Subcutaneous abdominal adipose tissue (tissue), 5 donors: ENCODE measurements around the gene HEPN1.

Source experiments
- H3K27ac ChIP-seq: one replicate; pipeline ENCODE4 v1.7.0; 2013; ENCODE audit warnings: low read depth, mild to moderate bottlenecking, inconsistent platforms, low read length, moderate library complexity
- H3K27me3 ChIP-seq, 5 donors: one replicate each; pipeline ENCODE4 v1.7.0; 2013; ENCODE audit warnings: low read length in 5 of 5, inconsistent platforms in 1 of 5; ENCODE audit not compliant: control insufficient read depth in 5 of 5, insufficient read depth in 4 of 5
- H3K36me3 ChIP-seq, 5 donors: one replicate each; pipeline ENCODE4 v1.7.0; 2013; ENCODE audit warnings: low read length in 5 of 5; ENCODE audit not compliant: control insufficient read depth in 5 of 5, insufficient read depth in 5 of 5
- H3K4me1 ChIP-seq, 5 donors: one replicate each; pipeline ENCODE4 v1.7.0; 2013; ENCODE audit warnings: low read length in 5 of 5, mild to moderate bottlenecking in 3 of 5, moderate library complexity in 1 of 5; ENCODE audit not compliant: control insufficient read depth in 5 of 5, insufficient read depth in 5 of 5
- H3K4me3 ChIP-seq, 5 donors: one replicate each; pipeline ENCODE4 v1.7.0; 2013; ENCODE audit warnings: low read length in 5 of 5, low read depth in 1 of 5
- H3K9ac ChIP-seq, 5 donors: one replicate each; pipeline ENCODE4 v1.7.0; 2013; ENCODE audit warnings: low read length in 5 of 5, mild to moderate bottlenecking in 4 of 5, moderate library complexity in 3 of 5
- H3K9me3 ChIP-seq, 5 donors: one replicate each; pipeline ENCODE4 v1.7.0; 2013; ENCODE audit warnings: low read length in 5 of 5; ENCODE audit not compliant: control insufficient read depth in 5 of 5
- donor health status: healthy.
- donor health status: healthy.
- donor health status: healthy.
- donor health status: healthy.
- donor health status: healthy.

HEPN1 gene

DNA sequence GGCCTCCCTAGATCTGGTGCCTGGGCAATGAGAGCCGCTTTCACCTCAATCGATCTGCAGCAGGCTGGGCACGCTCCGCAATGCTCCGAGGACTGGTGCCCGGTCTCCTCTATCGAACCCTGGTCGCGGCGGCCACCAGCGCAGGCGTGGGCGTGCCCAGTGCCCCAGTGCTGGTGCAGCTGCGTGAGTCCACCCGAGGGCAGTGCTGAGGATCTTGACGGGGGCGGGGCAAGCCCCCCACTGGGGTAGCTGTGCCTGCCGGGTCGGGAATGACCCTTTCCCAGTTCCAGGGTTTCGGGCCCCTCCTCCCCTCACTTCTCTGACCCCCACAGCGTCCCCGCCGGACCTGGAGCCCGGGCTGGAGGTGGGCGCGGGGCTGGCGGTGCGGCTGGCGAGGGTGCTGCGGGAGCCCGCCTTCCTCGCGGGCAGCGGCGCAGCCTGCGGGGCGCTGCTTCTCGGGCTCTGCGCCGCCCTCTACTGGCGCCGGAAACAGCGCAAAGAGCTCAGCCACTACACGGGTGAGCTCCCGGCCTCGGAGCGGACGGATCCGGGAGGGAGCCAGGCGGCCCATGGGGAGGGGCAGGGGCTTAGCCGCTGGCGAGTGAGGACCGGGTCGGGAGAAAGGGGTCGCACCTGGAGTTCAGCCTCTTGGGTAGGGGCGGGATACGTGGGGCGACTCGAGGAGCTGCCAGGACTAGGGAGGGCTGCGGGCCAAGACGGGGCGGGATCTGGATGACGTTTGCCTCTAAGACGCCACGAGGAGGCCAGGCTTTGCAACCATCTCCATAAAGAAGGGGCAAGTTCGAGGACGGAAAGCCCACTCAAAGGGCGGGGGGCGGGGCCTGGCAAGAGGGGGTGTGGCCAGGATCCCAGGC is 42.9 kb upstream of the HEPN1 start:
- H3K4me1 ChIP-seq = peaks cover 2 to 51% (median 32%) of the 10 kb centered on the region in 5 donors
- H3K9me3 ChIP-seq = no peaks in the 10 kb centered on the region
- peak overlapping the region; percentile 91 for H3K27ac ChIP-seq
- peak overlapping the region; percentile 59 to 77 (median 74) for H3K4me3 ChIP-seq
- H3K36me3 ChIP-seq = no peaks in the 10 kb centered on the region
- H3K9ac ChIP-seq = peak overlapping the region in 4 of 5 donors; percentile 76 to 91 (median 84)
- peaks cover 8 to 28% (median 19%) of the 10 kb centered on the region in 5 donors for H3K27me3 ChIP-seq

DNA sequence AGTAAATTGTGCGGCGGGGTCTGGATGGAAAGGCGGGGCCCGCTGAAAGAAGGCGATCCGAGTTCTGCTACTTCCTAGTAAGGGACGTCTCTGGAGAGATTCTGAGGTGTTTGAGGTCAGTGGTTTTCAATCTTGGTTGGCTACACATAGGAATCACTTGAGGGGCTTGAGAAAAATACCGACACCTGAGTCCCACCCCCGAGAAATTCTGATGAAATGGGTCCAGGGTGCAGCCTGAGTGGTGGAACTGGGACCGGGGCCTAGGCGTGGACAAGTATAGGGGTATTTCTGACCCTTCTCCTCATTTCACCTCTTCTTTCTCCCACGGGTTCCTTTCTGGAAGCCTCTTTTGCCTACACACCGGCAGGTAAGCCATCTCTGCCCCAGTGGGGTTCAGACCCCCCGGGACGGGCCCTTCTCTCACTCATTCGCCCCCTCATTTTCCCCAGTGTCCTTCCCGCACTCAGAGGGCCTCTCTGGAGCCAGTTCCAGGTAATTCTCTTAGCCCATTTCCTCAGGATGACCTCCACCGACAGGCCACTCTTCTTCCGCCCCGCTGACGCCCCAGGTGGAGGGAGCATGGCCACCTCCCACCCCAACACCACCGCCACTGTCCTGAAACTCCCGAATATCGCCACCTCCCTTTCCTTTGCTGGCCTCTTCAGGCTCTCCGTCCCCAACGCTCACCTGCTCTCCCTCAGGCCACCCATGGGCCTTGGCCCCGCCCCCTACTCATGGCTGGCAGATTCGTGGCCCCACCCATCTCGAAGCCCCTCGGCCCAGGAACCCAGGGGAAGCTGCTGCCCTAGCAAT is 42.0 kb upstream of the HEPN1 start:
- no peaks in the 10 kb centered on the region for H3K9me3 ChIP-seq
- no peaks in the 10 kb centered on the region for H3K36me3 ChIP-seq
- peak overlapping the region; percentile 91 for H3K27ac ChIP-seq
- H3K4me1 ChIP-seq = peaks cover 2 to 53% (median 32%) of the 10 kb centered on the region in 5 donors
- H3K27me3 ChIP-seq = peaks cover 8 to 19% (median 17%) of the 10 kb centered on the region in 5 donors
- H3K4me3 ChIP-seq = peak overlapping the region; percentile 59 to 77 (median 74)
- H3K9ac ChIP-seq = peak overlapping the region in 3 of 5 donors; percentile 26 to 88 (median 79)

DNA sequence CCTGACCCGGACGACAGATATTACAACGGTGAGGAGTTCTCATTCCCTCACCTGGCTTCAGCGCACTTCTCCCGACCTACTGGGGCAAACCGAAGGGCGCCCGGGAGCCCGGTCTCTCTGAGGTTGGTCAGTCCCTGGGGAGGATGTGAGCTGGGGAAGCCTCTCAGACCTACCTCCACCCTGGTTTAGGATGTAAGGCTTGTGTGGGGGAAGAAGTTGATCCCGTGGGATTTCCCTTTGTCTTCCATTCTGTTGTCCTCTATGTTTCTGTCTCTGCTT is 41.5 kb upstream of the HEPN1 start:
- Histone ChIP-seq H3K4me3 (peak overlapping the region in 3 of 5 donors; percentile 22 to 77 (median 74)), H3K9ac (peak overlapping the region in 1 of 5 donors; percentile 26), H3K9me3 (no peaks in the 10 kb centered on the region), H3K36me3 (no peaks in the 10 kb centered on the region), H3K27ac (peak overlapping the region; percentile 91), H3K4me1 (peaks cover 3 to 59% (median 38%) of the 10 kb centered on the region in 5 donors), H3K27me3 (peaks cover 8 to 15% (median 13%) of the 10 kb centered on the region in 5 donors)

DNA sequence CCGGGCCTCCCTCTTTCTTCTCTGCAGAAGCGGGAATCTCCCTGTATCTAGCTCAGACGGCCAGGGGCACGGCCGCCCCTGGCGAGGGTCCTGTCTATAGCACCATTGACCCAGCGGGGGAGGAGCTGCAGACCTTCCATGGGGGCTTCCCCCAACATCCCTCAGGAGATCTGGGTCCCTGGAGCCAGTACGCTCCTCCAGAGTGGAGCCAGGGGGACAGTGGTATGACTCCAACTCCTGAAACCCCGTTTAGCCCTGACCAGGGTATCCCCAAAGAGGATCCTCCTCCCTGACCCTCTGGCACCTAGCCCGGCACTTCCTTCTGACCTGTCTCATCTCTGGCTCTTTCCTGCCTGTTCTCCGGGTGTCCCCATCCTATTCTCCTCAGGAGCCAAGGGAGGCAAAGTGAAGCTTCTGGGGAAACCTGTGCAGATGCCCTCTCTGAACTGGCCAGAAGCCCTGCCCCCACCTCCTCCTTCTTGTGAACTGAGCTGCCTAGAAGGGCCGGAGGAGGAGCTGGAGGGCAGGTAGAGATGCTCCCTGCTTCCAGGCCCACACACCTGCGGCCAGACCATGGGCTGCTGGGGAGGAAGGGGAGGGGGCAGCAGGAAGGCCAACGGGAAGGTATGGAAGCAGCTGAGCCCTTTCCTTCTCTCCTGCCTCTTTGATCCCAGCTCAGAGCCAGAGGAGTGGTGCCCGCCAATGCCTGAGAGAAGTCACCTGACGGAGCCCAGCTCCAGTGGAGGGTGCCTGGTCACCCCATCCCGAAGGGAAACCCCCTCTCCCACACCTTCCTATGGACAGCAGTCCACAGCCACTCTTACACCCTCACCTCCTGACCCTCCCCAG is 40.9 kb upstream of the HEPN1 start:
- H3K9me3 ChIP-seq = no peaks in the 10 kb centered on the region
- H3K27ac ChIP-seq = peak overlapping the region; percentile 7
- H3K4me3 ChIP-seq = peak overlapping the region in 3 of 5 donors; percentile 22 to 77 (median 74)
- peaks cover 6 to 65% (median 40%) of the 10 kb centered on the region in 5 donors for H3K4me1 ChIP-seq
- peaks cover 0 to 2% (median 0%) of the 10 kb centered on the region in 5 donors for H3K36me3 ChIP-seq
- H3K27me3 ChIP-seq = peaks cover 5 to 9% (median 7%) of the 10 kb centered on the region in 5 donors
- H3K9ac ChIP-seq = no peak overlapping the region

DNA sequence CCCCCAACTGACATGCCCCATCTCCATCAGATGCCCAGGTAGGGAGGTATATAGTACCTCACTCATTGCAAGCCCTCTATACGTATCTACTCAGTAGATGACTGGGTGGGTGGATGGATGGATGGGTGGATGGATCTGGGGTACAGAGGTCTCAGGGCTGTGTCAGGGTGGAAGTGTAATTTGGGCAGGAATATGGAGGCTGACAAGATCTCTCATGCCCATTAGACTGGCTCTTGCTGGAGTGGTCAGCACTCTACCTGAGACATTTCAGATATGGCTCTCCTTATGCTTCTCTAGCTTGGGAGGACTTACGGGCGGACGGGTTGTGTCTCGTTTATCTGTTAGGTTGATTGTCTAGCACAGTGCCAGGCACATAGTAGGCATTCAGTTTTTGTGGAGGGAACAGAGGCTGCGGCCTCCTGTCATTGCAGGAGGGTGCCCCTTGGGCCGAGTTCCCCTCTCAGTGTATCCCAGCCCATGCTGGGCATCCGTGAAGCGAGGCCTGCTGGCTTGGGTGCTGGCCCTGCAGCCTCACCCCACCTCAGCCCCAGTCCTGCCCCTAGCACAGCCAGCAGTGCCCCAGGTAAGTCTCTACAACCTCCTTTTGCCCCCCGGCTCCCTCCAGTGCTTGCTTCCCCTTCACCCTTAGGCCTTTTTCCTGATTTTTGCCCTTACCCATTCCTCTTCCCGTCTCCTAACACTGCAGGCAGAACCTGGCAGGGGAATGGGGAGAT is 40.1 kb upstream of the HEPN1 start:
- H3K9ac ChIP-seq = no peak overlapping the region
- H3K36me3 ChIP-seq = peaks cover 0 to 2% (median 0%) of the 10 kb centered on the region in 5 donors
- H3K4me3 ChIP-seq = no peak overlapping the region
- no peak overlapping the region for H3K27ac ChIP-seq
- no peaks in the 10 kb centered on the region for H3K9me3 ChIP-seq
- peaks cover 0 to 4% (median 1%) of the 10 kb centered on the region in 5 donors for H3K27me3 ChIP-seq
- peaks cover 6 to 69% (median 40%) of the 10 kb centered on the region in 5 donors for H3K4me1 ChIP-seq

DNA sequence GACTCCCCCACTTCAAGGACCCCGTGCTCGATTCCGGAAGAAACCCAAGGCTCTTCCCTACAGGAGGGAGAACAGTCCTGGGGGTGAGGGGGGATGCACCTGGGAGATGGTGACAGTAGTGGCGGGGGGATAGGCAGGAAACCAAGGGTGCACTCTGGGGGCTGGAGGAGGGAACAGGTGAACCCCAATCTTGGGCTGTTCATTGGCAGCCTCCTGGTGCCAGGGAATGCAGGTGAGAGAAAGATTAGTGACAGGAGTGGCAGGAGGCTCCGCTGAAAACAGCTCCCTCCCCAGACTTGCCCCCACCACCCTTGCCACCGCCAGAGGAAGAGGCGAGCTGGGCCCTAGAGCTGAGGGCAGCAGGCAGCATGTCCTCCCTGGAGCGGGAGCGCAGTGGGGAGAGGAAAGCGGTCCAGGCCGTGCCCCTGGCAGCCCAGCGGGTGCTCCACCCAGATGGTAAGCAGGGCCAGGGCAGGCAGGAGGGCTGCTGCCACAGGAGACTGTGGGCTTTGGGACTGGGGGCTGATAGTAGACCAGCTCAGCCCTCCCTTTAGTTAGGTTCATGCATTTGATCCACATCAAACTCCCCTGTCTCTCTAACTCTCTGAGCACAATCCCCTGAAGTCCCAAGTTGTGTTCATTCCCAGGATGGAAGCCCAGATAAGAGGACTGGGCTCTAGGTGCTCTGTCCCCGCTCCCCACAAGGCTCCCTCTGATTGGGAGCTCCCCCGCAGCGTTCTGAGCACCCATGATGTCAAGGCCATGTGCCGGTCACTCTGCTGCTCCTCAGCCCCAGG is 39.4 kb upstream of the HEPN1 start:
- peaks cover 0 to 9% (median 3%) of the 10 kb centered on the region in 5 donors for H3K36me3 ChIP-seq
- peaks cover 6 to 76% (median 40%) of the 10 kb centered on the region in 5 donors for H3K4me1 ChIP-seq
- no peaks in the 10 kb centered on the region for H3K9me3 ChIP-seq
- no peak overlapping the region for H3K9ac ChIP-seq
- H3K27ac ChIP-seq = no peak overlapping the region
- H3K27me3 ChIP-seq = peaks cover 0 to 4% (median 0%) of the 10 kb centered on the region in 5 donors
- H3K4me3 ChIP-seq = no peak overlapping the region

DNA sequence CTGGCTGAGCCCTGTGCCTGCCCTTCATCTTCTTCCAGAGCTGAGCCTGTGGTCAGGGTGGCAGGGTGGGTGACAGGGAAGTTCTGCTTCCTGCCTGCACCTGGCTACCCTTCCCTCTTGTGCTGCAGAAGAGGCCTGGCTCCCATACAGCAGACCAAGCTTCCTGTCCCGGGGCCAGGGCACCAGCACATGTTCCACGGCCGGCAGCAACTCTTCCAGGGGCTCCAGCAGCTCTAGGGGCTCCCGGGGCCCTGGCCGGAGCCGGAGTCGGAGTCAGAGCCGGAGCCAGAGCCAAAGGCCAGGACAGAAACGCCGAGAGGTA is 38.8 kb upstream of the HEPN1 start:
- H3K27ac ChIP-seq = no peak overlapping the region
- no peaks in the 10 kb centered on the region for H3K9me3 ChIP-seq
- no peaks in the 10 kb centered on the region for H3K27me3 ChIP-seq
- H3K36me3 ChIP-seq = peaks cover 0 to 15% (median 8%) of the 10 kb centered on the region in 5 donors
- H3K4me3 ChIP-seq = no peak overlapping the region
- H3K9ac ChIP-seq = no peak overlapping the region
- peaks cover 6 to 81% (median 40%) of the 10 kb centered on the region in 5 donors for H3K4me1 ChIP-seq

DNA sequence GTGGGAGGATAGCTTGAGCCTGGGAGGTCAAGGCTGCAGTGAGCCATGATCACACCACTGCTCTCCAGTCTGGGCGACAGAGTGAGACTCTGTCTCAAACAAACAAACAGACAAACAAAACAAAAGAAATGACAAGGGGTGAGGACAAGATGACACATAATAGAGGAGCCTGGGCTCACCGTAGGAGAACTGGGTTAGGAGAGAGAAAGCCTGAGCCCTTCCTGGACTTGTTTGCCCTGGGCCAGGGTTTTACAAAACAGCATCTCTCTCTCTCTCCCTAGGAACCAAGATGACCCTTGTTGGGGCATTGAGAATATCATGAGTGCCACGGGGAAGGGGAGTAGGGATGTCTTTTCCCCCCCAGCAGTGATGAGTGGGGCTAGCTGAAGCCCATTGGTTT is 38.1 kb upstream of the HEPN1 start:
- H3K27me3 ChIP-seq = no peaks in the 10 kb centered on the region
- H3K27ac ChIP-seq = no peak overlapping the region
- peaks cover 3 to 81% (median 34%) of the 10 kb centered on the region in 5 donors for H3K4me1 ChIP-seq
- peaks cover 0 to 16% (median 11%) of the 10 kb centered on the region in 5 donors for H3K36me3 ChIP-seq
- no peak overlapping the region for H3K9ac ChIP-seq
- H3K9me3 ChIP-seq = no peaks in the 10 kb centered on the region
- H3K4me3 ChIP-seq = no peak overlapping the region
